Frontal cortex (tissue), 4 donors: ENCODE measurements around the gene LIAS. TPM values are rescaled to one million over a fixed set of nuclear protein-coding genes. Genes with fewer than 3 reads are reported as not detected.
"Not testable (repeated sequence)": the region's sequence is repeated elsewhere in the genome, so short reads cannot be mapped to it uniquely, and the experiment has no call there.

Source experiments
- DNase-seq, 2 donors: peaks; one replicate each; pipeline ENCODE4 v3.0.0; 2012; ENCODE audit warnings: low spot score in 2 of 2
- FAIRE-seq: peaks from 2 replicates; lab custom pipeline; 2012; peaks lifted over from hg19 to GRCh38; lab: Jason Lieb, UNC
- total RNA-seq: library from RNA; depleted of rRNA; stranded (reverse); fragments of >200 nt; gene quantifications from one replicate; pipeline ENCODE4 v1.2.3, GENCODE V29; 2014
- donor health status: control.
- donor health status: control.
- donor health status: control.

LIAS gene
- total RNA-seq, 1 donor from 2014 or later, result 7.7 TPM

DNA sequence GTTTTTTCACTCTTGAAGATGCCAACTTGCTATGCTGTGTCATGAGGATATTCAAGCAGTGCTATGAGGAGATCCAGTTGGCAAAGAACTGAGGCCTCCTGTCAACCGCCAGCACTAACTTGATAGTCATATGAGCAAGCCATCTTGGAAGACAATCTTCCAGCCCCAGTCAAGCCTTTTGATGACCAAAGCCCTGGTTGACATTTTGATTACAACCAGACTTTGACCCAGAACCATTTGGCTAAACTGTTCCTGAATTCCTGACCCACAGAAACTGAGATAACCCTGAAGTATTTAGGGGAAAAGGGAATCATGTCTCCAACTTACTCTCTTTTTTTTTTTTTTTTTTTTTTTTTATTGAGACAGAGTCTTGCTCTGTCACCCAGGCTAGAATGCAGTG, 35.5 kb downstream of the LIAS start:
- no peak for FAIRE-seq

DNA sequence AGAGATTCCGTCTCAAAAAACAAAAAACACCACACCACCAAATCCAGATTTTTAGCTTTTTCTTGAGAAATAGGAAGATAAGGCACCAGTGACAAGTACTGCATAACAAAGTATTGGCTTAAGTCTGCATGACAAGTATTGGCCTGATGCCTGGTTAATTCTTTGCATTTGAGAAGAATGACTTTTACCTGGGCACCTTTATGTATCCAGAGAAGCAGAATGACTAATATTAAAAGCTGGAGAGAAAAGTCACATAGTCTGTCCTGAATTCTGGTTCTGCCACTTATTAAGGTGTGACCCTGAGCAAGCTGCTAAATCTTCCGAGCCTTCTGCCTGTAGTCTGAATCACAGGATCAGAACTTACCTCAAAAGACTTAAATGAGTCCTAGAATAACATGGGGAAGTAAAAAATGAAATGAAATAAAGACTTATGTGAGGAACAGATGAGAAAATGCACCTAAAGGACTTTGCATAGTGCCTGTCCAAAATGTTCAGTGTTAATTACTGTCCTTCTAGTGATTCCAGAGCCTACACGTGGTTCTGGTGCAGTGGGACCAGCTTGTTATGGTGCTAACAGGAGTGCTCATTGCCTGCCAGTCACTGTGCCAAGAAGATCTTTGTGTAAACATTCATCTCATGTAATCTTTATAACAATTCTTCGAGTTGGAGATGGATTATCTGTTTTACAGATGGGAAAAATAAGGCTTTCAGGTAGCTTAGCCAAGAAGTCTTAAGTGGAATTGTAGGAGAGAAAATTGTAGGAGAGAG, 36.8 kb downstream of the LIAS start:
- DNase-seq, result no peak
- FAIRE-seq, result no peak

More for the DNA sequence above, 35.5 kb downstream of the LIAS start:
- no peak for DNase-seq

DNA sequence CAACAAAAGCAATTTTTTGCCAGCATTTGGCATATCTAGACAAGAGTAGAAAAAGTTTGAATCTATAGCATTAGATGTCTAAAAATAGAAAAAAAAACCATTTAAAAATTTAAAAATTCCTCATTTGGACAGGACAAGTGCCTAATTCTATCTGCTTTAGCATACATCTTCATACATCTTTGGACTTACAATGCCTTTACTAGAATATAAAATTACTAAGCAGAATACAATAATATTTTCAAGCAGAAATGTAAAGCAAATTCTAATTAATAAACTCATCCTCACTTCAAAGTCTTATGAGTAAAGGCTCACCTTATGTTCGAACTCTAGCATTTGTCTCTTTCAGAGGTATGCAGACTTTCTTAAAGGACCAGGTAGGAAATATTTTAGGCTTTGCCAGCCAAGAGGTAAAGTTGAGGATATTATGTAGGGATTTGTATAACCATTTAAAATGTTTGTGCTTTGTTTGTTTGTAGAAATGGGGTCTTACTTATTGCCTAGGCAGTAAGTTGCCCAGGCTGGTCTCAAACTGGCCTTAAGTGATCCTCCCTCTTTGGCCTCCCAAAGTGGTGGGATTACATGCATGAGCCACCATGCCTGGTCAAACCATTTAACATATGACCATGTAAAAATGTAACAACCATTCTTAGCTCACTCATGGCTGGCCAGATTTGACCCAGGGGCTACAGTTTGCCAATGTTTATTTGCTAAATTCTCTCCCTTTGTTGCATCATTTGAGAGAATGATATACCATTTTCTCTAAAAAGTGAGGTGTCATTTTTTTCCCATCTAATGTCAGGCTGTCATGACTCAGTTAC, 39.3 kb downstream of the LIAS start:
- FAIRE-seq, result no peak
- no peak for DNase-seq

DNA sequence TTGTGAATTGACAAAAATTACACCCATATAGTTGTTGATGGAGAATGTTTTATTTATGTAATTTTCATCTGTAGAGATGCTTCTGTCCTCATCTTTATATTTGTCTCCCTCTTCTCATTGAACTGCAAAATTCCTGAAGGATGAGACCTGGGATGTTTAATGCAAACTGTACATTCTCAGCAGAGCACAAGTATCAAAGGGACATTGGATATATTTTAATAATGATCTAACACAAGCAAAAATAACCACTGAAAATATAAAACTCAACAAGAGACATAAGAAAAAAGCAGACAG, 39.8 kb downstream of the LIAS start:
- no peak for FAIRE-seq

DNA sequence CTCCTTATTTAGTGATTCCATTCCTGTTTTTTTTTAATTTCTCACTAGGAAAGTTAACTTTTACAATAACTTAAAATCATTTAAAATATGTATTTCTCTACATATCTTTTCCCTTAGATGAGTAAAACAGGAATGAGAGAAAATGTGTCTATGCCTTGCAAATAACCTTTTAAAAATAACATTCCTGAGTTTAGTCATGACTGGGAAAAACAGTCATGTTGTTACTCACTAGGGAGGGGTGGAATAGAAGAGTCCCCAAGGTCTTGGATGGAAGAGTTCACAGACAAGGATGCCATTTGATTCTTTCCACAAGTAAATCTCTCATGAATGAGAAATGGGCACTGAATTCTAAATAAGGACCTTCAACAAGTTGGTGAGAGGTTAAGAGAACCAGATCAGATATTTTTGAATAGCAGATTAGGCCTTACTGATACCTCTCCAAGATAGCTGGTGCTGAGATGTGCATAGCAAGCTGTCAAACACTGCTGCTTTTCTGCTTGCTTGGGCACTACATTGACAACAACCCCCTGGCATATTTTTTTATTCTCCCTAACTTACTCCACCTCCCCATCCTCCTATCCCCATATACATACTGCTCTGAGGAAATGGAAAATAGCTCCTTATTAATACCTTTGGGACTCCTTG, 43.3 kb downstream of the LIAS start:
- DNase-seq (no peak), FAIRE-seq (no peak)

More for the DNA sequence above, 39.8 kb downstream of the LIAS start:
- no peak for DNase-seq

DNA sequence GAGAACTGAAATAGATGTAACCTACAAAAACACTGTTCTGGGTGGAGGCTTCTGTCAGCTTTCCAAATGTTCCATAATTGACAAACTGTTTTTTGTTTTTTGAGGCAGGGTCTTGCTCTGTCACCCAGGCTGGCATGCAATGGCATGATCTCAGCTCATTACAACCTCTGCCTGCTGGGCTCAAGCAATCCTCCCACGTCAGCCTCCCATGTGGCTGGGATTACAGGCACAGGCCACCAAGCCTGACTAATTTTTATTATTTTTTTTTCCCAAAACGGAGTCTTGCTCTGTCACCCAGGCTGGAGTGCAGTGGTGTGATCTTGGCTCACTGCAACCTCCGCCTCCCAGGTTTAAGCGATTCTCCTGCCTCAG, 43.8 kb downstream of the LIAS start:
- not testable (repeated sequence) for DNase-seq, FAIRE-seq

DNA sequence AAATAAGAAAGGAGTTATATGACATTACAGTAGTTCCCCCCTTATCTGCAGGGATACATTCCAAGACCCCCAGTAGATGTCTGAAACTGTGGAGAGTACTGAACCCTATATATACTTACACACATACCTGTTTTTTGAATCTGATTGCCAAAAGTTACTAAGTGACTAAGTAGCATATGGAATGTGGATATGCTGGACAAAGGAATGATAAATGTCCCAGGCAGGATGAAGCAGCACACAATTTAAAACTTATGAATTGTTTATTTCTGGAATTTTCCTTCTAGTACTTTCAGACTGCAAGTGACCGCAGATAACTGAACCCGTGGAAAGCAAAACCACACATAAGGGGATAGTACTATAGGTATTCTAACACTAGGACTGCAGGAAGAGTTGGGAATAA, 45.7 kb downstream of the LIAS start:
- no peak for FAIRE-seq

DNA sequence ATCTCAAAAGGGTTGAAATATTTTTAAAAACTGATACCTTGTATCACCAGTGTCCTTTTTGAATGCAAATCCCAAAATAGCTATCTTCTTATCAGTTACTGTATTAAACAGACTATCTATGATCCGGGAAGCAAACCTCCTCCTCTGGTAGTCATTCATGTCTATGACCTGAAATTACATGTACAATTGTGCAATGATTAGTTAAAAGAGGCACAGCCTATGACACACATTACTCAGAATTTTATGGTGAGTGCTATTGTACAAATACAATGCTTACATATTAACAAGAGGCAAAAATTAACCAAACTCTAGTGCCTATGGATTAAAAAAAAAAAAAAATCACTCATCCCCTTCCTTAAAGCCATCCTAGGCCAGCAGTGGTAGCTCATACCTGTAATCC, 46.7 kb downstream of the LIAS start:
- DNase-seq (no peak), FAIRE-seq (no peak)

More for the DNA sequence above, 45.7 kb downstream of the LIAS start:
- no peak for DNase-seq

DNA sequence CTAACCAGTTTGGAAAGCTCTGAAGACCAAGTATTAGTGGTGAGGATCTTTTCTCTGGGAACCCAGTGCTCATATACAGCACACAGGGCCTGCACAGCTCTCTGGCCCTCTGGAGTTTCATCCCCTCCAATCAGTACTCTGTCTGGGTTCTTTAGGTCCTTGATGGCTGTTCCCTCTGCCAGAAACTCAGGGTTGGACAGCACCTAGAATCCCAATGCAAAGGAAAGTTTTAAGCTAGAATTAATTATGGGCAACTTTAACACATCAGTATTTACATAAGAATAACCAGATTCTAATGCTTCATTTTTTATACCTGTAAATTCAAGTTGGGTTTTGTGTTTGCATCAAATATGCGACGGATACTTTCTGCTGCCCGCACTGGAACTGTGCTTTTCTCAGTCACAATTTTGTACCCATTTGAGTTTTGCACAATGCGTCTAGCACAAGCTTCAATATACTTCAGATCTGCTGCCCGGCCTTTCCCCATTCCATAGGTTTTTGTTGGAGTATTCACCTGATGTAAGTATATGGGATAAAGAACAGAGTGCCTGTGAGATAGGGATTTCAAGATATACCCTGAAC, 51.6 kb downstream of the LIAS start:
- DNase-seq (no peak), FAIRE-seq (no peak)

DNA sequence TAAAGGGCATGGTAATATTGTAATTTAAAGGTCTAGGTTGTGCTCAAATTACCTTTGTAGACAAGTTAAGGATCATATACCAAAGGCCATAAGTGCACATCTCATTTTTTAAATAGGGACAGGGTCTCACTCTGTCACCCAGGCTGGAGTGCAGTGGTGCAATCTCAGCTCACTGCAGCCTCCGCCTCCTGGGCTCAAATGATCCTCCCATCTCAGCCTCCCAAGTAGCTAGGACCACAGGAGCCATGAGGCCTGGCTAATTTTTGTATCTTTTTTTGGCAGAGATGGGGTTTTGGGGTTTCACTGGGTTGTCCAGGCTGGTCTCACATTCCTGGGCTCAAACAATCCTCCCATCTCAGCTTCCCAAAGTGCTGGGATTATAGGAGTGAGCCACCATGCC, 55.4 kb downstream of the LIAS start:
- not testable (repeated sequence) for FAIRE-seq, DNase-seq

DNA sequence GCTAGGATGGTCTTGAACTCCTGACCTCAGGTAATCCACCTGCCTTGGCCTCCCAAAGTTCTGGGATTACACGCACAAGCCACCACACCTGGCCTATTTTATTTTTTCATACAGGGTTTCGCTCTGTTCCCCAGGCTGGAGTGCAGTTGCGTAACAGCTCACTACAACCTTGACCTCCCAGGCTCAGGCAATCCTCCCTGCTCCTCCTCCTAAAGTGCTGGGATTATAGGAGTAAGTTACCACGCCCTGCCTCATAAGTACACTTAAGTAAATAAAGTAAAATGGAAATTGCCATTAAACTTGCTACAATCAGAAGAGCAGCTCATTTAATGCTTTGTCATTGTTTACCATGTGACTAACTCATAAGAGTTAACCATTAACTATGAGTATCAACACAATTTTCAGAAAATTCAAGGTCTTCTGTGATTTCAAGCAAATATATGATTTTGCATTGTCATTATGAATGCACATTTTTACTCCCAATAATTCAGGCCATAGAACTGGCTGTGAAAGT, 56.1 kb downstream of the LIAS start:
- FAIRE-seq (no peak), DNase-seq (no peak)

DNA sequence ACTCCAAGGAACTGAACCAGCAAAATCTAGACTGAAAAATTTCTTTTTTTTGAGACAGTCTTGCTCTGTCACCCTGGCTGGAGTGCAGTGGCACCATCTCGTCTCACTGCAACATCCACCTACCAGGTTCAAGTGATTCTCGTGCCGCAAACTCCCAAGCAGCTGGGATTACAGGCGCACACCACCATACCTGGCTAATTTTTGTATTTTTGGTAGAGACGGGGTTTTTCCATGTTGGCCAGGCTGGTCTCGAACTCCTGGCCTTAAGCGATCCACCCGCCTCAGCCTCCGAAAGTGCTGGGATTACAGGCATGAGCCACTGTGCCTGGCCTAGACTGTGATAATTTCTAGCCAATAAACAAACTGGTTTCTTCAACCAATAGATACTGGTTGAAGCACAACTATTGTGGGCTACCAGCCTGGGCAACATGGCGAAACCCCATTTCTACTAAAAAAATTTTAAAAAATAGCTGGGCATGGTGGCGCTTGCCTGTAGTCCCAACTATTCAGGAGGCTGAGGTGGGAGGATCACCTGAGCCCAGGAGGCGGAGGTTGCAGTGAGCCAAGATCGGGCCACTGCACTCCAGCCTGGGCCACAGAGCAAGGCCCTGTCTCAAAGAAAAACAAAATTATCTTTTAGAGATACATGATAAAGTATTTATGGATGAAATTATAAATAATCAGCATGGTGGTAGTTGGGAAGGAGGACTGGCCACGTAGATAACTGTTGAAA, 57.0 kb downstream of the LIAS start:
- DNase-seq, FAIRE-seq: not testable (repeated sequence)

DNA sequence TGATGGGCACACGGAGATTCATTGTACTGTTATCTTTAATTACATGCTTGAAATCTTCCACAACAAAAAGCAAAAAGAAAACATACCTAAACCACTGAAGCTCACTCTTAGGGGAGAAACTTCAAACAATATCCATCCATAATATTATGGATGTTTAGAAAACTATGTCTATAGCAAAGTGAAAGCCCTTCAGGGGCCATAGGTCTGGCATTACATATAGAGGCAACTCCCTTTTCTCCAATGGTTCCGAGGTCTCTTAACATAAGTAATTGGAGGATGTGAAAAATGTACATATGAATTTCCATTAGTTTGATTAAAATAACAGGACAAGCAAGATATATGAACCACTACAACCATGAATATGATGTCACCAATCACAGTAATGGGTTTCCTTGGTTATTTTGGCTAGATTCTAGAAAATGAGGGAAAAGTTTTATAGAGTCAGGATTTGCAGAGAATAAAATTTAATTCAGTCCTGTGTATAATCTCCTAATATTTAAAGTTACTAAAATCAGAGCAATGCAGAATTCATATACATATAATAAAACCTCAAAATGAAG, 57.6 kb downstream of the LIAS start:
- DNase-seq (no peak), FAIRE-seq (no peak)

DNA sequence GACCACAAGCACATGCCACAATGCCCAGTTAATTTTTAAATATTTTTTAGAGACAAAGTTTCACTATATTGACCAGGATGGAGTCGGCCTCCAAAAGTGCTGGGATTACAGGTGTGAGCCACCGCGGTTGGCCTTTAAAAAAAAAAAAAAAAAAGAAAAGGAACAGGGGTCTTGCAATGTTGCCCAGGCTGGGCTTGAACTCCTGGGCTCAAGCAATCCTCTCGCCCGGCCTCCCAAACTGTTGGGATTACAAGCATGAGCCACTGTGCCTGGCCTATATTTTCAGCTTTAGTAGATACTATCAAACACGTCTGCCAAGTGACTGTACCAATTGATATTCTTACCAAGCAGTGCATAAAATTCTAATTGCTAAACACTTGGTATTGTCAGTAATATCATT, 59.6 kb downstream of the LIAS start:
- FAIRE-seq (no peak), DNase-seq (no peak)

DNA sequence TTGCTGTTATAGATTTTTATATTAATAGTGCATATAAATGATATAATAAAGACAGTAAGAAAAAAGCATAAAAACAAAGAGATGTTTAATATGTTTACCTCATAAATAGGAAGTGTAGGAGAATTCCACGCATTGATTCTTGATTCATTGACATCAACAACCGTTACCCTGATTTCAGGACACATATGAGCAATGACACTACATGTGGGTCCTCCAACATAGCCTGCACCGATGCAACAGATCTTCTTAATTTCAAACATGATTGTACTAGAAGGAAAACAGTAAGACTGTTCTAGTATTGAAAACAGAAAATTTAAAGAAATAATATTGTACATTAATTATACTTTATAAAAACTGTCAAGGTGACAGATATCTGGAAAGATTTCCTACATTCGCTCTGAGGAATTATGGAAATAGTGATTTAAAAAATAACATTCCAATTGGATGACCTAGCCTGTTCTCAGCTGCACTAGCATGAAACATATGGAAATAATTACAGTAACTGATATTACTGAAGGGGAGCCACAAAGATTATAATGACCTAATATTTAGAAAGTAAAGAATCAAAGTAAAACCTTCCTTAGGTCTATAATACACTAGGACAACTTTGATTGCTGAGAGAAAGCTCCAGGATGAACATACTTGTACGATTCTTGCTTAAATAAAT, 62.5 kb downstream of the LIAS start:
- DNase-seq (no peak), FAIRE-seq (no peak)

DNA sequence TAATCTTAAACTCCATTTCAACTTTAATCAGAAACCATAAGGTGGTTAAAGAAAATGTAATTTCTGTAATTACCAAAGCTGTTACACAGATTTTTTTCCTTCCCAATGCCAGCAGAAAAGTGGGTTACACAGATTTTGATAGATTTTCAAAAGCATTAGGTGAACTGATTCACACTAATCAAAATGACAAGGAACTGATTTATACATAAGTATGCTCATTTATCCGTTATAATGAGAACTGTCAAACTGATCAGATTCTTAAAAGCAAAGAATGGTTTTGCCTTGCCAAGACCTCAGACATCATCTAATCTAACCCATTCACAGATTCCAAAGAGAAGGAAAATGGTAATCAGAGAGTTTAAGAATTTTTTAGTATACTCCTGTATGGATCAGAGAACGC, 63.2 kb downstream of the LIAS start:
- no peak for DNase-seq
- FAIRE-seq, result no peak

DNA sequence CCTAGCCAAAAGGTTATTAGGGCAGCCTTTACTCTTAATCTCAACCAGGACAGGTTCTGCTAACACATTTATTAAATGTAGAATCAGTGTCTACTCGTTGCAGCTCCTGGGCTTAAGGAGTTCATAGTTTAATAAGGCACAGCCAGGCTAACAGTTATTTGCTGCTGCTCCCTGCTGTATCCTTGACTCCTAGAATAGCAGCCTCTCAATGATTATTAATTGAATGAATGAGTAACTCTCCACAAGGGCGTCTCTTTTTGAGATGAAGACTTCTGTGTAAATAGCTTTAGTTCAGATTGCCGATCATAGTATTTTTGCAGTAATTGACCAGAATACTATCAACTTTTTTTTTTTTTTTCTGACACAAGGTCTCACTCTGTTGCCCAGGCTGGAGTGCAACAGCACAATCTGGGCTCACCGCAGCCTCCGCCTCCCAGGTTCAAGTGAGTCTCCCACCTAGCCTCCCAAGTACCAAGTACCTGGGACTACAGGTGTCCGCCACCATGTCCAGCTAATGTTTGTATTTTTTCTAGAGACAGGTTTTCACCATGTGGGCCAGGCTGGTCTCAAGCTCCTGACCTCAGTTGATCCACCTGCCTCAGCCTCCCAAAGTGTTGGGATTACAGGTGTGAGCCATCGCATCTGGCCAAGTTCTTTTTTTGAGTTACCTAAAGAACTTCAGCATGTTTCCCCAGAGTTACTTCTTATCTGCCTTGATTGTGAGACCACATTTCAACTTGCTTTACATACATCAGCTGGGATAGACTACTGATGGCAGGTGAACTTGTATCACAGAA, 65.5 kb downstream of the LIAS start:
- FAIRE-seq (no peak), DNase-seq (no peak)
